Naive thymus-derived CD4-positive, alpha-beta T cell (primary cell): Measurements from ENCODE around the gene ZKSCAN2. TPM values are rescaled to one million over a fixed set of nuclear protein-coding genes. Genes with fewer than 3 reads are reported as not detected.

Source experiments
- ATAC-seq: fragments of 150-1000 bp; cut with Tn5 transposase; 2 replicates; pipeline ENCODE4 v1.10.0; 2021; ENCODE audit warnings: mild to moderate bottlenecking, moderate library complexity
- CTCF ChIA-PET: fragments of 350-600 bp; sonication (Branson Sonifier 250); formaldehyde crosslinking; loops from one replicate; lab custom pipeline; 2021; ENCODE audit warnings: antibody characterized with exemption; lab: Charles Lee
- POLR2A ChIA-PET: fragments of 350-600 bp; sonication (Branson Sonifier 250); formaldehyde crosslinking; loops from one replicate; lab custom pipeline; 2021; ENCODE audit warnings: antibody characterized with exemption, inconsistent platforms; lab: Charles Lee
- DNase-seq, 9 donors: peaks; one replicate each; pipeline versions ENCODE4 v3.0.0 to v3.0.0-alpha.2; 2020 to 2022; ENCODE audit warnings: mixed read lengths in 1 of 9
- H3K27ac ChIP-seq: one replicate; pipeline ENCODE4 v1.7.0; 2013; ENCODE audit warnings: mild to moderate bottlenecking, low read depth, low read length, moderate library complexity
- H3K27me3 ChIP-seq, 2 donors: one replicate each; pipeline ENCODE4 v1.7.0; 2013; ENCODE audit warnings: low read length in 2 of 2, mild to moderate bottlenecking in 2 of 2, moderate library complexity in 2 of 2; ENCODE audit not compliant: control insufficient read depth in 2 of 2, insufficient read depth in 2 of 2
- H3K36me3 ChIP-seq, 3 experiments: 1 replicate in 2 of 3; 2 replicates in 1 of 3; pipeline ENCODE4 v1.7.0; 2013; ENCODE audit warnings: low read length in 3 of 3, mild to moderate bottlenecking in 3 of 3, moderate library complexity in 1 of 3; ENCODE audit not compliant: insufficient read depth in 3 of 3, control insufficient read depth in 2 of 3
- H3K4me1 ChIP-seq, 2 donors: one replicate each; pipeline ENCODE4 v1.7.0; 2013; ENCODE audit warnings: low read length in 2 of 2, mild to moderate bottlenecking in 2 of 2, moderate library complexity in 1 of 2; ENCODE audit not compliant: control insufficient read depth in 2 of 2, insufficient read depth in 2 of 2
- H3K4me3 ChIP-seq: 2 replicates; pipeline ENCODE4 v1.7.0; 2013; ENCODE audit warnings: mild to moderate bottlenecking, low read length
- H3K9me3 ChIP-seq, 3 experiments: 1 replicate in 2 of 3; 2 replicates in 1 of 3; pipeline ENCODE4 v1.7.0; 2013; ENCODE audit warnings: low read length in 3 of 3; ENCODE audit not compliant: control insufficient read depth in 2 of 3
- H3K27ac Mint-ChIP-seq, 9 donors: one replicate each; pipeline ENCODE4 v1.8.0; 2020 to 2022; ENCODE audit warnings: mixed read lengths in 9 of 9, mild to moderate bottlenecking in 8 of 9, moderate library complexity in 5 of 9, inconsistent platforms in 2 of 9
- H3K27me3 Mint-ChIP-seq, 5 donors: one replicate each; pipeline ENCODE4 v1.8.0; 2021 to 2022; ENCODE audit warnings: mixed read lengths in 5 of 5, mild to moderate bottlenecking in 1 of 5
- H3K36me3 Mint-ChIP-seq, 5 donors: one replicate each; pipeline ENCODE4 v1.8.0; 2020 to 2022; ENCODE audit warnings: mixed read lengths in 5 of 5, mild to moderate bottlenecking in 3 of 5, inconsistent platforms in 1 of 5
- H3K4me1 Mint-ChIP-seq, 7 donors: one replicate each; pipeline ENCODE4 v1.8.0; 2020 to 2022; ENCODE audit warnings: mixed read lengths in 7 of 7, mild to moderate bottlenecking in 3 of 7, inconsistent platforms in 1 of 7
- H3K4me3 Mint-ChIP-seq, 10 donors: one replicate each; pipeline ENCODE4 v1.8.0; 2020 to 2022; ENCODE audit warnings: mild to moderate bottlenecking in 10 of 10, mixed read lengths in 10 of 10, moderate library complexity in 6 of 10, inconsistent platforms in 2 of 10
- H3K9me3 Mint-ChIP-seq, 11 donors: one replicate each; pipeline ENCODE4 v1.8.0; 2020 to 2022; ENCODE audit warnings: mixed read lengths in 11 of 11, mild to moderate bottlenecking in 4 of 11, inconsistent platforms in 1 of 11, moderate library complexity in 1 of 11
- intact Hi-C, 2 donors: fragments of 100-400 bp; cut with micrococcal nuclease; formaldehyde crosslinking; loops; one replicate each; pipeline ENCODE4 v1.15.1; 2023
- polyA plus RNA-seq, 2 donors: library from polyadenylated mRNA; unstranded; fragments of 300-500 nt; fragmentation: Illumina TruSeq; gene quantifications; one replicate each; pipeline ENCODE4 v1.2.3, GENCODE V29; 2021
- total RNA-seq, 6 experiments: library from RNA in 5 of 6; stranded (reverse) in 5 of 6; gene quantifications; 1 replicate in 5 of 6; 2 replicates in 1 of 6; pipeline ENCODE4 v1.2.3 and lab custom pipeline; 2021 to 2026

Gene ZKSCAN2
- total and polyA plus RNA-seq, 7 experiments from 2014 or later: 1.5 to 7.0 (median 4.8) TPM

GRCh38 chr16:25250467-25250866, 7.2 kb downstream of the ZKSCAN2 start:
- H3K4me1 Mint-ChIP-seq: peaks cover 5 to 25% (median 15%) of the 10 kb centered on the region in 7 donors
- Histone ChIP-seq H3K4me3 (no peak overlapping the region), H3K9me3 (no peaks in the 10 kb centered on the region), H3K36me3 (peaks cover 0 to 34% (median 0%) of the 10 kb centered on the region in 3 experiments), H3K4me1 (peaks cover 0 to 6% of the 10 kb centered on the region in 2 donors), H3K27me3 (no peaks in the 10 kb centered on the region), H3K27ac (no peak overlapping the region)
- H3K4me3 Mint-ChIP-seq: no peak overlapping the region
- intact Hi-C loops: no loop called here
- ATAC-seq: no peak
- ChIA-PET POLR2A (no interaction called here), CTCF (interaction anchor here (1.1 kb wide), 1 partner anchor 25 kb away, joined by 3 read pairs; no protein-coding TSS in a partner anchor)
- peak overlapping the region in 1 of 9 donors; percentile 54 for H3K27ac Mint-ChIP-seq
- no peak for DNase-seq
- H3K36me3 Mint-ChIP-seq: peaks cover 29 to 48% (median 39%) of the 10 kb centered on the region in 5 donors
- H3K27me3 Mint-ChIP-seq: no peaks in the 10 kb centered on the region
- peaks cover 0 to 9% (median 0%) of the 10 kb centered on the region in 11 donors for H3K9me3 Mint-ChIP-seq

- peaks cover 0 to 14% (median 0%) of the 10 kb centered on the region in 3 experiments for H3K36me3 ChIP-seq
- Mint-ChIP-seq H3K27ac (no peak overlapping the region), H3K36me3 (peaks cover 0 to 8% (median 0%) of the 10 kb centered on the region in 5 donors), H3K9me3 (peaks cover 0 to 4% (median 0%) of the 10 kb centered on the region in 11 donors), H3K4me1 (peaks cover 0 to 5% (median 0%) of the 10 kb centered on the region in 7 donors), H3K4me3 (no peak overlapping the region), H3K27me3 (no peaks in the 10 kb centered on the region)
- no peaks in the 10 kb centered on the region for H3K4me1 ChIP-seq
- no peaks in the 10 kb centered on the region for H3K27me3 ChIP-seq
- no peak for ATAC-seq
- DNase-seq: no peak
- no peak overlapping the region for H3K27ac ChIP-seq
- no peak overlapping the region for H3K4me3 ChIP-seq
- intact Hi-C loops: no loop called here
- ChIA-PET CTCF (no interaction called here), POLR2A (no interaction called here)
- no peaks in the 10 kb centered on the region for H3K9me3 ChIP-seq
These were observed 21.7 kb downstream of the ZKSCAN2 start for GRCh38 chr16:25235991-25236390.

- Histone ChIP-seq H3K4me1 (no peaks in the 10 kb centered on the region), H3K9me3 (no peaks in the 10 kb centered on the region), H3K27me3 (no peaks in the 10 kb centered on the region), H3K27ac (no peak overlapping the region), H3K36me3 (no peaks in the 10 kb centered on the region), H3K4me3 (no peak overlapping the region)
- Mint-ChIP-seq H3K36me3 (no peaks in the 10 kb centered on the region), H3K9me3 (no peaks in the 10 kb centered on the region), H3K27me3 (no peaks in the 10 kb centered on the region), H3K27ac (no peak overlapping the region), H3K4me1 (peaks cover 0 to 6% (median 0%) of the 10 kb centered on the region in 7 donors), H3K4me3 (no peak overlapping the region)
- ChIA-PET CTCF (interaction anchor here (0.6 kb wide), 1 partner anchor 322 kb away, joined by 5 read pairs; no protein-coding TSS in a partner anchor), POLR2A (no interaction called here)
- ATAC-seq (no peak), DNase-seq (no peak)
- intact Hi-C loops: loop anchor here (10.0 kb wide), 2 partner anchors 244 to 324 kb away; no protein-coding TSS in a partner anchor
These were observed 29.3 kb downstream of the ZKSCAN2 start for GRCh38 chr16:25228372-25228771.

DNA sequence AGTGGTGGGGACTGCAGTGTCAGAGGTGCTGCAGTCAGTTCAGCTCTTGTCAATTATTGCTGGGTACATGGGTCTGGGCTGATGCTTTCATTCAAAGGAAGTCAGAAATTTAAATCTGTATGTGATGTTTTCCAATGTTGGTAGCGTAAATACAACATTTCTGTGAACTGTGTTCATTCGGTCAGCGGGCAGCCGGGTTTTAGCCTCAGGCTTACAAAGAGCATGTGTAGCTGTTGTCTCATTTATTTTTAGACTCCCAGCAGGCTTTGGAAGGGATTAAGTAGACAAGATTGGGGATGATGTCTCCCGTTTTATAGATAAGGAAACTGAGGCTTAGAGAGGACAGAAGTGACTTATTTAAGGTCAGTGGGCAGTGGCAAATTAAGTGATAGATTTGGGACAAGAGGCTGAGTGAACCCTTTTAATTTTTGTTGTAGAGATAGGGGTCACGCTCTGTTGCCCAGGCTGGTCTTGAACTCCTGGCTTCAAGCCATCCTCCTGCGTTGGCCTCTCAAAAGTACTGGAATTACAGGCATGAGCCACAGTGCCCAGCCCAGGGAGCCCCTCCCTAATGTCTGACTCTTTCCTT, 32.8 kb downstream of the ZKSCAN2 start:
- no peak for ATAC-seq
- DNase-seq: no peak
- Mint-ChIP-seq H3K4me3 (no peak overlapping the region), H3K27ac (no peak overlapping the region), H3K36me3 (no peaks in the 10 kb centered on the region), H3K4me1 (peaks cover 0 to 6% (median 0%) of the 10 kb centered on the region in 7 donors), H3K9me3 (no peaks in the 10 kb centered on the region), H3K27me3 (no peaks in the 10 kb centered on the region)
- Histone ChIP-seq H3K4me3 (no peak overlapping the region), H3K9me3 (no peaks in the 10 kb centered on the region), H3K27me3 (no peaks in the 10 kb centered on the region), H3K4me1 (no peaks in the 10 kb centered on the region), H3K36me3 (no peaks in the 10 kb centered on the region), H3K27ac (no peak overlapping the region)
- ChIA-PET CTCF (interaction anchor here (0.7 to 3.5 kb wide), 15 partner anchors 9 to 646 kb away, joined by 3 to 15 read pairs (median 5); partner anchors contain the start of gene AQP8), POLR2A (interaction anchor here (0.6 kb wide), 1 partner anchor 283 kb away, joined by 4 read pairs; no protein-coding TSS in a partner anchor)
- intact Hi-C loops: loop anchor here (1.0 to 10.0 kb wide), 6 partner anchors 98 to 708 kb away; no protein-coding TSS in a partner anchor

- Mint-ChIP-seq H3K27ac (no peak overlapping the region), H3K4me1 (peaks cover 0 to 6% (median 0%) of the 10 kb centered on the region in 7 donors), H3K27me3 (no peaks in the 10 kb centered on the region), H3K4me3 (no peak overlapping the region), H3K9me3 (no peaks in the 10 kb centered on the region), H3K36me3 (no peaks in the 10 kb centered on the region)
- Histone ChIP-seq H3K36me3 (no peaks in the 10 kb centered on the region), H3K4me3 (no peak overlapping the region), H3K4me1 (no peaks in the 10 kb centered on the region), H3K27ac (no peak overlapping the region), H3K9me3 (no peaks in the 10 kb centered on the region), H3K27me3 (no peaks in the 10 kb centered on the region)
- intact Hi-C loops: loop anchor here (10.0 kb wide), 2 partner anchors 239 to 319 kb away; no protein-coding TSS in a partner anchor
- DNase-seq (no peak), ATAC-seq (no peak)
- ChIA-PET CTCF (interaction anchor here (1.2 to 3.5 kb wide), 3 partner anchors 9 to 167 kb away, joined by 4 to 9 read pairs (median 4); no protein-coding TSS in a partner anchor), POLR2A (no interaction called here)
These were observed 33.7 kb downstream of the ZKSCAN2 start for GRCh38 chr16:25223964-25224363.

GRCh38 chr16:25222959-25223358, 34.7 kb downstream of the ZKSCAN2 start:
- intact Hi-C loops: loop anchor here (10.0 kb wide), 2 partner anchors 238 to 318 kb away; no protein-coding TSS in a partner anchor
- ATAC-seq (no peak), DNase-seq (no peak)
- Histone ChIP-seq H3K36me3 (no peaks in the 10 kb centered on the region), H3K27ac (no peak overlapping the region), H3K9me3 (no peaks in the 10 kb centered on the region), H3K4me3 (no peak overlapping the region), H3K27me3 (no peaks in the 10 kb centered on the region), H3K4me1 (no peaks in the 10 kb centered on the region)
- no peaks in the 10 kb centered on the region for H3K36me3 Mint-ChIP-seq
- no peaks in the 10 kb centered on the region for H3K9me3 Mint-ChIP-seq
- H3K4me1 Mint-ChIP-seq: peaks cover 0 to 4% (median 0%) of the 10 kb centered on the region in 7 donors
- ChIA-PET POLR2A (interaction anchor here (0.6 kb wide), 1 partner anchor 32 kb away, joined by 4 read pairs; no protein-coding TSS in a partner anchor), CTCF (interaction anchor here (1.2 to 1.3 kb wide), 2 partner anchors 10 to 26 kb away, joined by 4 read pairs; no protein-coding TSS in a partner anchor)
- peaks cover 0 to 4% (median 2%) of the 10 kb centered on the region in 5 donors for H3K27me3 Mint-ChIP-seq
- no peak overlapping the region for H3K4me3 Mint-ChIP-seq
- H3K27ac Mint-ChIP-seq: no peak overlapping the region
